NCI-H2029 (cell line): ENCODE results near the gene DDR1.
A peak's percentile ranks its signal among the peaks of the same experiment; 100 is the strongest.
"Not testable (repeated sequence)": the region's sequence is repeated elsewhere in the genome, so short reads cannot be mapped to it uniquely, and the experiment has no call there.

Source experiments
- DNase-seq: peaks from one replicate; lab custom pipeline; 2025; lab: John Stamatoyannopoulos, UW

The DDR1 gene

GRCh38 chr6:30894381-30894780 lies 10.1 kb downstream of the DDR1 start:
- no peak for DNase-seq

- no peak for DNase-seq
Measured at GRCh38 chr6:30894935-30895334, 10.6 kb downstream of the DDR1 start.

GRCh38 chr6:30895343-30895742 lies 11.0 kb downstream of the DDR1 start:
- DNase-seq: no peak

- no peak for DNase-seq
Measured at GRCh38 chr6:30896541-30896940, 12.2 kb downstream of the DDR1 start.

GRCh38 chr6:30897882-30898281 lies 13.6 kb downstream of the DDR1 start:
- no peak for DNase-seq

GRCh38 chr6:30898750-30899360 lies 14.5 kb downstream of the DDR1 start:
- no peak for DNase-seq

GRCh38 chr6:30900863-30901417 lies 16.6 kb downstream of the DDR1 start:
- no peak for DNase-seq

- no peak for DNase-seq
Measured at GRCh38 chr6:30901436-30901835, 17.1 kb downstream of the DDR1 start.

- not testable (repeated sequence) for DNase-seq
Measured at GRCh38 chr6:30902196-30902595, 17.9 kb downstream of the DDR1 start.

- DNase-seq: no peak
Measured at GRCh38 chr6:30902709-30903108, 18.4 kb downstream of the DDR1 start.

- no peak for DNase-seq
Measured at GRCh38 chr6:30903236-30903635, 18.9 kb downstream of the DDR1 start.

GRCh38 chr6:30907290-30907757 lies 23.0 kb downstream of the DDR1 start:
- DNase-seq: not testable (repeated sequence)

GRCh38 chr6:30907758-30908591 lies 23.7 kb downstream of the DDR1 start, which contains the start of gene GTF2H4:
Gene GTF2H4, plus strand, starts transcription at chr6:30908207.
- peak; percentile 99 for DNase-seq

- no peak for DNase-seq
Measured at GRCh38 chr6:30908700-30909099, 24.4 kb downstream of the DDR1 start.

- not testable (repeated sequence) for DNase-seq
Measured at GRCh38 chr6:30910473-30910872, 26.2 kb downstream of the DDR1 start.

GRCh38 chr6:30912746-30913520 lies 28.6 kb downstream of the DDR1 start:
- no peak for DNase-seq

GRCh38 chr6:30913721-30914075 lies 29.4 kb downstream of the DDR1 start:
- DNase-seq: no peak

GRCh38 chr6:30914076-30914853 lies 29.9 kb downstream of the DDR1 start, which contains the start of gene VARS2:
Gene VARS2, plus strand, starts transcription at chr6:30914238. Its CDS starts 599 bp downstream, at chr6:30914837.
- peak; percentile 82 for DNase-seq

GRCh38 chr6:30914854-30915590 lies 30.7 kb downstream of the DDR1 start:
- DNase-seq: no peak

GRCh38 chr6:30915591-30915946 lies 31.2 kb downstream of the DDR1 start:
- peak; percentile 30 for DNase-seq

- no peak for DNase-seq
Measured at GRCh38 chr6:30917041-30917440, 32.7 kb downstream of the DDR1 start.
